Fibroblast of lung (primary cell): ENCODE results near the gene CGB7.

Source experiments
- CTCF ChIP-seq, 2 donors: IDR thresholded peaks in 1 of 2; conservative IDR thresholded peaks in 1 of 2; 1 replicate in 1 of 2; 2 replicates in 1 of 2; pipeline ENCODE4 v1.5.1; 2011 to 2012; ENCODE audit warnings: low read length in 2 of 2, control low read depth in 1 of 2, inconsistent platforms in 1 of 2, low read depth in 1 of 2, mild to moderate bottlenecking in 1 of 2
- EZH2 ChIP-seq: IDR thresholded peaks from 2 replicates; pipeline ENCODE4 v1.5.1; 2012; ENCODE audit warnings: low read length, control low read depth, mild to moderate bottlenecking; ENCODE audit errors: missing control alignments

GRCh38 chr19:49014870-49015255 is 42.7 kb downstream of the CGB7 start:
- TF ChIP-seq CTCF (conservative IDR thresholded peaks at IDR 0.05 in 1 of 2, IDR thresholded peaks at IDR 0.05 in 1 of 2; ENCODE audit: low read depth in 1 of 2, low read length in 2 of 2) (no peak), EZH2 (no peak)
